ENCODE data around the gene PLA2G12B.

DNA sequence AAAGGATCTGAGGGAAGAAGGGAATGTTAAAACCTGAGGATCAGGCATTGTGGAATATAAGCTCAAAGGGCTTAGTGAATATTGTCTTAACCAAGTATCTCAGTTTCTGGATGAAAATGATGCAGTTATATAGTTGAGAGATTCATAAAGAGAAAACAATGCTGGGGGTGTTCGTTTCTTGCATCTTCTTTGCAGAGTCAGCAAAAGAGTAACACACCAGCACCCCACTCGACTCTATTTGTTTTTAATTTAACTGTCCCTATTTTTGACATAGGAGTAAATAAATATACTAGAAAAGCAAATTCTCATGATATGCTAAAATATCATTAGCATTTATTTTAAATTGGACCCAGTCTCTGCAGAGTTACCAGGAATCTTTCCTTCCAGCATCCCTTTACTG is 68.7 kb downstream of the PLA2G12B start:
- TF ChIP-seq, protein P1, sequence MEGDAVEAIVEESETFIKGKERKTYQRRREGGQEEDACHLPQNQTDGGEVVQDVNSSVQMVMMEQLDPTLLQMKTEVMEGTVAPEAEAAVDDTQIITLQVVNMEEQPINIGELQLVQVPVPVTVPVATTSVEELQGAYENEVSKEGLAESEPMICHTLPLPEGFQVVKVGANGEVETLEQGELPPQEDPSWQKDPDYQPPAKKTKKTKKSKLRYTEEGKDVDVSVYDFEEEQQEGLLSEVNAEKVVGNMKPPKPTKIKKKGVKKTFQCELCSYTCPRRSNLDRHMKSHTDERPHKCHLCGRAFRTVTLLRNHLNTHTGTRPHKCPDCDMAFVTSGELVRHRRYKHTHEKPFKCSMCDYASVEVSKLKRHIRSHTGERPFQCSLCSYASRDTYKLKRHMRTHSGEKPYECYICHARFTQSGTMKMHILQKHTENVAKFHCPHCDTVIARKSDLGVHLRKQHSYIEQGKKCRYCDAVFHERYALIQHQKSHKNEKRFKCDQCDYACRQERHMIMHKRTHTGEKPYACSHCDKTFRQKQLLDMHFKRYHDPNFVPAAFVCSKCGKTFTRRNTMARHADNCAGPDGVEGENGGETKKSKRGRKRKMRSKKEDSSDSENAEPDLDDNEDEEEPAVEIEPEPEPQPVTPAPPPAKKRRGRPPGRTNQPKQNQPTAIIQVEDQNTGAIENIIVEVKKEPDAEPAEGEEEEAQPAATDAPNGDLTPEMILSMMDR (IDR thresholded peaks at IDR 0.05), result no peak
- TF ChIP-seq POLR2A (IDR thresholded peaks at IDR 0.05), result no peak
- no peak for TF ChIP-seq EP300 (IDR thresholded peaks at IDR 0.05)
- no peak for TF ChIP-seq POLR2AphosphoS5 (IDR thresholded peaks at IDR 0.05)
